ENCODE results near the gene GMPR2. TPM values are rescaled to one million over a fixed set of nuclear protein-coding genes. Genes with fewer than 3 reads are reported as not detected.

GMPR2 gene
- total and polyA plus RNA-seq, 2 of the 13 experiments (the other 11 are each of a cell fraction or from before 2014, with no cell fraction given) = 210 to 273 TPM

- TF ChIP-seq ZNF350 (CRISPR knock-in tag; IDR thresholded peaks at IDR 0.05; ENCODE audit: borderline replicate concordance, low read depth) = peak; percentile 52; the same call in 1 of the 2 replicates
- no peak for TF ChIP-seq ZNF639 (CRISPR knock-in tag; conservative IDR thresholded peaks at IDR 0.05)
- TF ChIP-seq MYC (CRISPR knock-in tag; IDR thresholded peaks at IDR 0.05; ENCODE audit: borderline replicate concordance) = peak; percentile 71
- peak; percentile 77; the same call in 1 of the 2 replicates for TF ChIP-seq ZIK1 (CRISPR knock-in tag; IDR thresholded peaks at IDR 0.05; ENCODE audit: borderline replicate concordance, low read depth)
- no peak; the same call in 1 of the 2 replicates for TF ChIP-seq ZNF292 (CRISPR knock-in tag; IDR thresholded peaks at IDR 0.05; ENCODE audit: borderline replicate concordance, low read depth)
- TF ChIP-seq ZFY (CRISPR knock-in tag; IDR thresholded peaks at IDR 0.05) = peak; percentile 78
- TF ChIP-seq HDAC2 (CRISPR knock-in tag; IDR thresholded peaks at IDR 0.05) = no peak; the same call in 1 of the 2 replicates
- peak; percentile 88 for TF ChIP-seq FOSL2 (CRISPR knock-in tag; IDR thresholded peaks at IDR 0.05)
- TF ChIP-seq MYPOP (CRISPR knock-in tag; IDR thresholded peaks at IDR 0.05) = 0 out of 2 replicates have a peak, but pooled peaks have one; percentile 8
- TF ChIP-seq ETV6 (CRISPR knock-in tag; conservative IDR thresholded peaks at IDR 0.05) = 0 out of 2 replicates have a peak, but pooled peaks have one; percentile 23
- TF ChIP-seq ZBTB20 (CRISPR knock-in tag; IDR thresholded peaks at IDR 0.05; ENCODE audit: borderline replicate concordance, low read depth) = peak; percentile 87; the same call in 1 of the 2 replicates
- peak; percentile 89; the same call in 1 of the 2 replicates for TF ChIP-seq ZNF101 (CRISPR knock-in tag; IDR thresholded peaks at IDR 0.05; ENCODE audit: borderline replicate concordance, low read depth)
- TF ChIP-seq ZFX (CRISPR knock-in tag; IDR thresholded peaks at IDR 0.05; ENCODE audit: low read depth) = peak; percentile 69; the same call in 1 of the 2 replicates
- TF ChIP-seq XBP1 (CRISPR knock-in tag; IDR thresholded peaks at IDR 0.05) = peak; percentile 77; the same call in 1 of the 2 replicates
- TF ChIP-seq HHEX (CRISPR knock-in tag; IDR thresholded peaks at IDR 0.05) = peak; percentile 76
- peak; percentile 26 for TF ChIP-seq AGO1 (IDR thresholded peaks at IDR 0.05; ENCODE audit: low read depth, low read length, poor library complexity, severe bottlenecking)
- TF ChIP-seq HOXA5 (CRISPR knock-in tag; IDR thresholded peaks at IDR 0.05) = peak; percentile 77
- TF ChIP-seq TEAD3 (CRISPR knock-in tag; optimal IDR thresholded peaks at IDR 0.05; ENCODE audit: borderline replicate concordance) = peak; percentile 97
- TF ChIP-seq, protein P1, sequence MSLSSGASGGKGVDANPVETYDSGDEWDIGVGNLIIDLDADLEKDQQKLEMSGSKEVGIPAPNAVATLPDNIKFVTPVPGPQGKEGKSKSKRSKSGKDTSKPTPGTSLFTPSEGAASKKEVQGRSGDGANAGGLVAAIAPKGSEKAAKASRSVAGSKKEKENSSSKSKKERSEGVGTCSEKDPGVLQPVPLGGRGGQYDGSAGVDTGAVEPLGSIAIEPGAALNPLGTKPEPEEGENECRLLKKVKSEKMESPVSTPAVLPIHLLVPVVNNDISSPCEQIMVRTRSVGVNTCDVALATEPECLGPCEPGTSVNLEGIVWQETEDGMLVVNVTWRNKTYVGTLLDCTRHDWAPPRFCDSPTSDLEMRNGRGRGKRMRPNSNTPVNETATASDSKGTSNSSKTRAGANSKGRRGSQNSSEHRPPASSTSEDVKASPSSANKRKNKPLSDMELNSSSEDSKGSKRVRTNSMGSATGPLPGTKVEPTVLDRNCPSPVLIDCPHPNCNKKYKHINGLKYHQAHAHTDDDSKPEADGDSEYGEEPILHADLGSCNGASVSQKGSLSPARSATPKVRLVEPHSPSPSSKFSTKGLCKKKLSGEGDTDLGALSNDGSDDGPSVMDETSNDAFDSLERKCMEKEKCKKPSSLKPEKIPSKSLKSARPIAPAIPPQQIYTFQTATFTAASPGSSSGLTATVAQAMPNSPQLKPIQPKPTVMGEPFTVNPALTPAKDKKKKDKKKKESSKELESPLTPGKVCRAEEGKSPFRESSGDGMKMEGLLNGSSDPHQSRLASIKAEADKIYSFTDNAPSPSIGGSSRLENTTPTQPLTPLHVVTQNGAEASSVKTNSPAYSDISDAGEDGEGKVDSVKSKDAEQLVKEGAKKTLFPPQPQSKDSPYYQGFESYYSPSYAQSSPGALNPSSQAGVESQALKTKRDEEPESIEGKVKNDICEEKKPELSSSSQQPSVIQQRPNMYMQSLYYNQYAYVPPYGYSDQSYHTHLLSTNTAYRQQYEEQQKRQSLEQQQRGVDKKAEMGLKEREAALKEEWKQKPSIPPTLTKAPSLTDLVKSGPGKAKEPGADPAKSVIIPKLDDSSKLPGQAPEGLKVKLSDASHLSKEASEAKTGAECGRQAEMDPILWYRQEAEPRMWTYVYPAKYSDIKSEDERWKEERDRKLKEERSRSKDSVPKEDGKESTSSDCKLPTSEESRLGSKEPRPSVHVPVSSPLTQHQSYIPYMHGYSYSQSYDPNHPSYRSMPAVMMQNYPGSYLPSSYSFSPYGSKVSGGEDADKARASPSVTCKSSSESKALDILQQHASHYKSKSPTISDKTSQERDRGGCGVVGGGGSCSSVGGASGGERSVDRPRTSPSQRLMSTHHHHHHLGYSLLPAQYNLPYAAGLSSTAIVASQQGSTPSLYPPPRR (CRISPR knock-in tag; IDR thresholded peaks at IDR 0.05; ENCODE audit: borderline replicate concordance) = peak; percentile 52
- 0 out of 2 replicates have a peak, but pooled peaks have one; percentile 51 for TF ChIP-seq ZNF230 (CRISPR knock-in tag; IDR thresholded peaks at IDR 0.05)
These were observed 19.8 kb downstream of the GMPR2 start (continued) for GRCh38 chr14:24252289-24253124.
